Measurements from ENCODE around the gene RNF5. TPM values are rescaled to one million over a fixed set of nuclear protein-coding genes. Genes with fewer than 3 reads are reported as not detected.

RNF5 gene
- total and polyA plus RNA-seq, 7 donors, result 61.5 to 220 (median 107) TPM

- intact Hi-C loops (cut with DNase I), result loop anchor here (1.0 to 10.0 kb wide), 7 partner anchors 43 to 1219 kb away; partner anchors contain the start of genes BAG6, BRD2, CUTA and DXO
- Histone ChIP-seq H3K27ac (peak overlapping the region; percentile 93 to 100 (median 100)), H3K4me3 (peak overlapping the region; percentile 68 to 91 (median 82)), H3K4me1 (peaks cover 0 to 36% (median 32%) of the 10 kb centered on the region in 4 donors), H3K27me3 (no peaks in the 10 kb centered on the region), H3K36me3 (no peaks in the 10 kb centered on the region), H3K9me3 (no peaks in the 10 kb centered on the region)
- WGBS, 2 donors, result 0% methylated on average over 25 of the region's 25 CpGs
- peak; percentile 100 for DNase-seq
- TF ChIP-seq, protein P1, sequence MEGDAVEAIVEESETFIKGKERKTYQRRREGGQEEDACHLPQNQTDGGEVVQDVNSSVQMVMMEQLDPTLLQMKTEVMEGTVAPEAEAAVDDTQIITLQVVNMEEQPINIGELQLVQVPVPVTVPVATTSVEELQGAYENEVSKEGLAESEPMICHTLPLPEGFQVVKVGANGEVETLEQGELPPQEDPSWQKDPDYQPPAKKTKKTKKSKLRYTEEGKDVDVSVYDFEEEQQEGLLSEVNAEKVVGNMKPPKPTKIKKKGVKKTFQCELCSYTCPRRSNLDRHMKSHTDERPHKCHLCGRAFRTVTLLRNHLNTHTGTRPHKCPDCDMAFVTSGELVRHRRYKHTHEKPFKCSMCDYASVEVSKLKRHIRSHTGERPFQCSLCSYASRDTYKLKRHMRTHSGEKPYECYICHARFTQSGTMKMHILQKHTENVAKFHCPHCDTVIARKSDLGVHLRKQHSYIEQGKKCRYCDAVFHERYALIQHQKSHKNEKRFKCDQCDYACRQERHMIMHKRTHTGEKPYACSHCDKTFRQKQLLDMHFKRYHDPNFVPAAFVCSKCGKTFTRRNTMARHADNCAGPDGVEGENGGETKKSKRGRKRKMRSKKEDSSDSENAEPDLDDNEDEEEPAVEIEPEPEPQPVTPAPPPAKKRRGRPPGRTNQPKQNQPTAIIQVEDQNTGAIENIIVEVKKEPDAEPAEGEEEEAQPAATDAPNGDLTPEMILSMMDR (IDR thresholded peaks at IDR 0.05), result peak in 3 of 4 experiments; percentile 15 to 42 (median 26)
- TF ChIP-seq EP300 (IDR thresholded peaks at IDR 0.05), result no peak
- TF ChIP-seq POLR2AphosphoS5 (IDR thresholded peaks at IDR 0.05), result no peak
- TF ChIP-seq POLR2A (IDR thresholded peaks at IDR 0.05), result no peak
Measured at GRCh38 chr6:32195652-32195901, 17.4 kb downstream of the RNF5 start.

DNA sequence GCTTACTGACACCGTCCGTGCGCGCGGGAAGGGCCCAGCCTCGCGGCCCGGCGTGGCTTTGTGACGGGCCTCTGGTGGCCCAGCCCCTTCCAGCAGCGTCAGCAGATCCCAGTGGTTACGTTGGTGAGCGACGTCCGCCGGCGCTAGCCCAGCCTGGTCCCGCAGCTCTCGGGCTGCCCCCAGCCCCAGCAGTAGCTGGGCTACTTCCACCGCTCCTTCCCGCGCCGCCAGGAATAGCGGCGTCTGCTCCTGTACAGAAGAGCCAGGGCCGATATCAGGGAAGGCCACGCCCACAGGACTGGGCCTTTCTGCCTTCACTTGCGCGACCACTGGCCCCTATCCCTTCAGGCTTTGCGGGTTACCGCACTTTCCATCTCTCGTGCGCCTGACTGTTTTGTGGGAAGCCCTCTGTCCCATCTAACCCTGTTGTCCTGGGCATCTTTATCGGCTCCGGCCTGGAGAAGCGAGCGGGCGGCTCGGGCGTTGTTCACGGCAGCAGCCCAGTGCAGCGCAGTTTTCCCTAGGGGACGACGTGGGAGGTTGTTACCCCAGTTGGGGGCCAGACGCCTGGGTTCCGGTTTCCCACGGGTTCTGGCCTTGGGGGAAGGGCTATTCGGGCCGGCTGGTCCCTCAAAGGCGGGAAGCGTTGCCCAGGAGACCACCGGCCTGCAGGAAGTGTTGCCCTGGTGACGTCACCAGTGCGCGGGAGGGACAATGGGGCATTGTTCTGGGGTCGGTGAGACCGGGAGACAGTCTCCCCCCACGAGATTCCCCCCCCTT lies 17.9 kb downstream of the RNF5 start:
- Histone ChIP-seq H3K4me1 (peaks cover 0 to 31% (median 27%) of the 10 kb centered on the region in 4 donors), H3K36me3 (no peaks in the 10 kb centered on the region), H3K9me3 (no peaks in the 10 kb centered on the region), H3K27ac (peak overlapping the region; percentile 93 to 100 (median 100)), H3K4me3 (peak overlapping the region; percentile 68 to 91 (median 82)), H3K27me3 (no peaks in the 10 kb centered on the region)
- DNase-seq, result peak; percentile 97
- TF ChIP-seq POLR2AphosphoS5 (IDR thresholded peaks at IDR 0.05), result peak; percentile 98 to 100 (median 99)
- peak in 2 of 4 donors; percentile 77 to 91 for TF ChIP-seq EP300 (IDR thresholded peaks at IDR 0.05)
- TF ChIP-seq POLR2A (IDR thresholded peaks at IDR 0.05), result peak; percentile 99
- TF ChIP-seq, protein P1 (IDR thresholded peaks at IDR 0.05), result no peak
- 0% methylated on average over 58 of the region's 58 CpGs for WGBS, 2 donors
- intact Hi-C loops (cut with DNase I), result loop anchor here (1.0 to 10.0 kb wide), 8 partner anchors 44 to 1219 kb away; partner anchors contain the start of genes BAG6, BRD2, CUTA and DXO

DNA sequence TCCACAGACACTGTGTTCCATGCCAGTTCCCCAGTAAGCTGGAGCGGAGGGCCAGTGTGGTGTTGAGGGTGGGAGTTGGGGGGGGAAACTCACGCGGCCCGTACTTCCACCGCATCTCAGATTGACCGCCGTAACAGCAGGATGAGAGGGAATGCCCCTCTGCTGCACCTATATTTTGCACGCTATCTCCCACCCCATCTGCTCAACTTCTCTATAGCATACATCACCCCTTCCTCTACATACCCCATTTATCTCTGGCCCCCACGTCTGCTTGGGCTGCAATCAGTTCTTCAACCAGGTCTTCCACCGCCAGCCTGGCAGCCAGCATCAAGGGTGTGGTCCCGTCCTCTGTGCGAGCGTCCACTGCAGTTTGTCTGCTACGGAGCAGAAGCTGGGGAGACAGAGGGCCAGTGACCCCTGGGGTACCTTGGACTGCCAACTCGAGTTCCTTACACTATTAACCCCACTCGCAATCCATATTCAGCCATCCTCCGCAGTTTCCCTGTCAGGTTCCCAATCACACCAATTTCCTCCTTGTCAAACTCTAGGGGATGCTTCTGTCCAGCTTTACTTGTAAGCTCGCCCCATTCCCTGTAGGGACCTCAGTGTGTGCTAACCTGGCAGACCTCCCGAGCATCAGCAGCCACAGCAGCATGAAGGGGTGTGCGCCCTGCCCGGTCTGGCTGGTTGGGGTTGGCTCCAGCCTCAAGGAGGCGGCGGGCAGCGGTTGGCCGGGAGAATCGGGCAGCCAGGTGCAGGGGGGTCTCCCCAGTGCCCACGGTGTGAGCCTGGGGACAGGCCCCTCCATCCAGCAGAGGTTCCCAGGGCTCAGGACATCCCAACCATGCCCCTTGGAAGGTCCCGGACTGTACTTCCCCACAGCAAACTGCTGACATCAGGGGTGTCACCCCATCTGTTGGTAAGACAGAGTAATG lies 18.7 kb downstream of the RNF5 start:
- Histone ChIP-seq H3K27me3 (no peaks in the 10 kb centered on the region), H3K4me3 (peak overlapping the region; percentile 68 to 91 (median 82)), H3K27ac (peak overlapping the region; percentile 93 to 100 (median 100)), H3K36me3 (no peaks in the 10 kb centered on the region), H3K9me3 (no peaks in the 10 kb centered on the region), H3K4me1 (peaks cover 0 to 25% (median 23%) of the 10 kb centered on the region in 4 donors)
- peak in 1 of 4 donors; percentile 18 for TF ChIP-seq POLR2AphosphoS5 (IDR thresholded peaks at IDR 0.05)
- TF ChIP-seq, protein P1 (IDR thresholded peaks at IDR 0.05), result no peak
- WGBS, 2 donors, result 28 to 39% methylated on average over 28 of the region's 28 CpGs
- intact Hi-C loops (cut with DNase I), result loop anchor here (2.0 to 10.0 kb wide), 7 partner anchors 45 to 1218 kb away; partner anchors contain the start of genes BAG6, BRD2, CUTA and DXO
- peak; percentile 80 for DNase-seq

DNA sequence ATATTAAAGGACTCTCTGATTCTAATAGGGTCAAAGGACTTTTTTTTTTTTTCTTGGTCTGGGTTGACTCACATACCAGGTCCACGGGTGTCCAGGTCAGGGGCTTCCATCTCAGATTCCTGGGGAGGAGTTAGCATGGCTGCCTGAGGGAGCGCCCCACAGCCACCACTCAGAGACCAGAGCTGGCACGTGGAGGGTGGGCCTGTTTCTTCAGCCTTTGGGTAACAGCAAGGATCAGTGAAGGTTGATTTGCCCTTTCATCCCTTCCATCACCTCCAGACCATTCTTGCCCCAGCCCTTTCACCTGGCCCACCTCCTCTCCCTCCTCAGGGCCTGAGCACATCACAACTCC lies 20.1 kb downstream of the RNF5 start:
- H3K27ac ChIP-seq, result no peak overlapping the region
- WGBS, 2 donors, result 66 to 87% methylated on average over 3 of the region's 3 CpGs
- no peaks in the 10 kb centered on the region for H3K36me3 ChIP-seq
- intact Hi-C loops (cut with DNase I), result loop anchor here (5.0 to 10.0 kb wide), 6 partner anchors 46 to 1216 kb away; partner anchors contain the start of genes BAG6, BRD2, CUTA and DXO
- H3K4me1 ChIP-seq, result peaks cover 0 to 22% (median 18%) of the 10 kb centered on the region in 4 donors
- TF ChIP-seq POLR2AphosphoS5 (IDR thresholded peaks at IDR 0.05) (no peak), EP300 (IDR thresholded peaks at IDR 0.05) (no peak), POLR2A (IDR thresholded peaks at IDR 0.05) (no peak)
- TF ChIP-seq, protein P1 (IDR thresholded peaks at IDR 0.05), result no peak
- H3K27me3 ChIP-seq, result peaks cover 0 to 6% (median 0%) of the 10 kb centered on the region in 3 donors
- DNase-seq, result no peak
- no peaks in the 10 kb centered on the region for H3K9me3 ChIP-seq
- H3K4me3 ChIP-seq, result no peak overlapping the region

Measured in sigmoid colon (tissue), 7 donors.